HUES48 (cell line): ENCODE results near the gene MPP2.
"Not testable (repeated sequence)": the region's sequence is repeated elsewhere in the genome, so short reads cannot be mapped to it uniquely, and the experiment has no call there.

Source experiments
- H3K27ac ChIP-seq: one replicate; pipeline ENCODE4 v1.7.0; 2013; ENCODE audit warnings: low read depth, low read length, inconsistent platforms
- H3K27me3 ChIP-seq: 2 replicates; pipeline ENCODE4 v1.6.1; 2013; ENCODE audit warnings: mild to moderate bottlenecking, low read length; ENCODE audit not compliant: control insufficient read depth, insufficient read depth
- H3K36me3 ChIP-seq: 2 replicates; pipeline ENCODE4 v1.6.1; 2013; ENCODE audit warnings: low read length; ENCODE audit not compliant: control insufficient read depth, insufficient read depth
- H3K4me1 ChIP-seq: 2 replicates; pipeline ENCODE4 v1.6.1; 2013; ENCODE audit warnings: mild to moderate bottlenecking, low read length; ENCODE audit not compliant: control insufficient read depth, insufficient read depth
- H3K4me3 ChIP-seq: 2 replicates; pipeline ENCODE4 v1.5.1; 2013; ENCODE audit warnings: mild to moderate bottlenecking, low read depth, low read length
- H3K9ac ChIP-seq: 2 replicates; pipeline ENCODE4 v1.6.1; 2013; ENCODE audit warnings: mild to moderate bottlenecking, low read depth, low read length, moderate library complexity
- H3K9me3 ChIP-seq: 2 replicates; pipeline ENCODE4 v1.6.1; 2013; ENCODE audit warnings: low read length; ENCODE audit not compliant: control insufficient read depth, insufficient read depth

The MPP2 gene

DNA sequence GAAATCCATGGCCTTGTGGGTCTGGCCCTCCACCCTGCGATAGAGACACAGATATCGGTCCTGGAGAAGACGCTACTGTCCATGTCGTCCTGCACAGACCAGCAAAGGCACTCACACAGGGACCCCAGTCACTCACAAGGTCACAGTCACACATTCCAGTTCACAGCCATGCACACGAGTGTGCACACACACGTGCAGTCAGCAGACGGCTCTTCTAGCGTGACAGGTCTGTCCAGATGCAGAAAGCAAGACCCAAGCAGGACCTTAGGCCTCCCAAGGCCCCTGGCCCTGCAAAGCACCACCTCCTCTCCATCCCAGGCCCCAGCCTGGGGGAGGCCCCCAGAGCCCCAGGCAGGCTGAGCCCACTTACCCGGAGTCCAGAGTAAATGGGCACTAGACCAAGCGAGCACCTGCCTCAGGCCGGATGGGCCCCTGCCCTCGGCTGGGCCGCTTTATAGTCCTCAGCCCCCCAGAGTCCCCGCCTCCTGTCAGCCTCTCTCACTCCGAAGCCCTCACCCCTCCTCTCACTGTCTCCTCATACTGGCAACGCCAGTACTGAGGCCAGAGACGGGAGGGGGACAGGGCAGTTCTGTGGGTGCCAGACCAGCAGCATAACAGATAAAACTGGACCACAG, 34.8 kb upstream of the MPP2 start, which contains the start of gene PPY:
PPY (minus strand) TSS at position 426 of the 635 bp plus-strand sequence. CDS start 822 bp downstream, outside the sequence.
- Histone ChIP-seq H3K9ac (no peak within 1 kb of the TSS), H3K9me3 (no peaks in the 10 kb centered on the region), H3K27me3 (peaks cover 29% of the 10 kb centered on the region), H3K4me1 (no peaks in the 10 kb centered on the region; the same call in 1 of the 2 replicates), H3K4me3 (no peak within 1 kb of the TSS), H3K27ac (no peak within 1 kb of the TSS), H3K36me3 (no peaks in the 10 kb centered on the region)

DNA sequence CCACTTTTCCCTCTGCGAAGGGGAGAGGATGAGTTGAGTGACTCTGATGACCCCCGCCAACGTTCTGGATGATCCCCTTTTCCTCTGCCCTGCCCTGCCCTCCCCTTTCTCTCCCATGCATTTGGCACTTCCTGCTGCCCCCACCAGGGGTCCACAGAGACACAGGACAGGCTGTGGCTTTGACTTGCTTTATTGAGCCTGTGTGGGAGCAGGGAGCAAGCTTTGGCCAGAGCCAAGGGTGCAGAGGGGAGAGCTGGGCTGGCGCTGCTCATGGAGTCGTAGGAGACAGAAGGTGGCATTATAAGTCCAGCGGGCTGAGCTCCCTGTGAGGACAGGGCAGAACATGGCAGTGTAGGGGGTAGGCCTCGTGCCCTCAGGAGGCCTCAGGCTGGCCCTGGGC, 33.3 kb upstream of the MPP2 start:
- H3K36me3 ChIP-seq = no peaks in the 10 kb centered on the region
- H3K27me3 ChIP-seq = peaks cover 37% of the 10 kb centered on the region
- H3K4me1 ChIP-seq = no peaks in the 10 kb centered on the region; the same call in 1 of the 2 replicates
- H3K9me3 ChIP-seq = no peaks in the 10 kb centered on the region
- H3K4me3 ChIP-seq = no peak overlapping the region
- H3K9ac ChIP-seq = no peak overlapping the region
- H3K27ac ChIP-seq = no peak overlapping the region

DNA sequence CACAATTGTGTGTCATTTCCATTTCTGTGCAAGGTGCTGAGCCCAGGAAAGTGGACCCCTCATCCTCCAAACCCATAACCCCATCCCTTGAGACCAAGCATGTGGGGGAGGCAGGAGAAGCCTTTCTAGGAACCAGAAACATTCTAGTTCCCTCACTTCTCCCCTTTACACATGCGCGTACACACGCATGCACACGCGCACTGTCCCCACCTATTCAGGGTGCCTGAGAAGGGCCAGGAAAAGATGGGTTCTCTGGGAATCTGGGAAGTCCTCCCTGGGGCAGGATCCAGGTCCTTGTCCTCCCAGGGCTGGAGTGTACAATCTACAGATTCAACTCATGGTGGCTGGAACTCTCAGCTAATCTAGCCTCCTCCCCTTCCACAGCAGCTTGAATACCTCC, 32.5 kb upstream of the MPP2 start:
- Histone ChIP-seq H3K9me3 (no peaks in the 10 kb centered on the region), H3K4me1 (no peaks in the 10 kb centered on the region; the same call in 1 of the 2 replicates), H3K36me3 (no peaks in the 10 kb centered on the region), H3K27me3 (peaks cover 37% of the 10 kb centered on the region), H3K4me3 (no peak overlapping the region), H3K9ac (no peak overlapping the region), H3K27ac (no peak overlapping the region)

DNA sequence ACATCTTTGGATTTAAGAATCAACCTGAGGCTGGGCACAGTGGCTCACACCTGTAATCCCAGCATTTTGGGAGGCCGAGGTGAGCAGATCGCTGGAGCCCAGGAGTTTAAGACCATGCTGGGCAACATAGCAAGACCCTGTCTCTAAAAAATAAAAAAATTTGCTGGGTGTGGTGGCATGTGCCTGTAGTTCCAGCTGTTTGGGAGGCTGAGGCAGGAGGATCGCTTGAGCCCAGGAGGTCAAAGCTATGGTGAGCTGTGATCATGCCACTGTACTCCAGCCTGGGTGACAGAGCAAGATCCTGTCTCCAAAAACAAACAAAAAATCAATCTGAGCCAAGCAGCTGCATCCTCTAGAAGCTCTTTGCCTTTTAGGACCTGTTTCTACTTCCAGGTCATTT, 32.1 kb upstream of the MPP2 start:
- not testable (repeated sequence) for H3K27ac ChIP-seq, H3K9me3 ChIP-seq, H3K4me1 ChIP-seq, H3K9ac ChIP-seq, H3K36me3 ChIP-seq, H3K4me3 ChIP-seq
- H3K27me3 ChIP-seq = peaks cover 37% of the 10 kb centered on the region

DNA sequence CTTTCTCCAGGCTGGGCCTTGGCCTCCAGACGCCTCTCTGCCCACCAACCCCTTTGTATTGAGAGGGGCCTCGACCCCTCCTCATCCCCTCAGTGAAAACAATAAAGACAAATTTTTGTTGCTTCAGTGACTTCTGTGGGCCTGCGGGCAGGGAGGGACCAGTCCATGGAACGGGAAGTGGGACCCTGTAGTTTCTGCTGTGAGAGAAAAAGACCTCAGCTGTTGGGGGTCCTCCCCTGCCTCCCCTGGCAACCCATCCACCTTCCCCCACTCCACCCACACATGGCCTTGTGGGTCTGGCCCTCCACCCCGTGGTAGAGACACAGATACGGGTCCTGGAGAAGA, 31.5 kb upstream of the MPP2 start:
- Histone ChIP-seq H3K4me3 (no peak overlapping the region), H3K36me3 (no peaks in the 10 kb centered on the region), H3K27me3 (peaks cover 37% of the 10 kb centered on the region), H3K4me1 (no peaks in the 10 kb centered on the region; the same call in 1 of the 2 replicates), H3K9me3 (no peaks in the 10 kb centered on the region), H3K27ac (no peak overlapping the region), H3K9ac (no peak overlapping the region)

DNA sequence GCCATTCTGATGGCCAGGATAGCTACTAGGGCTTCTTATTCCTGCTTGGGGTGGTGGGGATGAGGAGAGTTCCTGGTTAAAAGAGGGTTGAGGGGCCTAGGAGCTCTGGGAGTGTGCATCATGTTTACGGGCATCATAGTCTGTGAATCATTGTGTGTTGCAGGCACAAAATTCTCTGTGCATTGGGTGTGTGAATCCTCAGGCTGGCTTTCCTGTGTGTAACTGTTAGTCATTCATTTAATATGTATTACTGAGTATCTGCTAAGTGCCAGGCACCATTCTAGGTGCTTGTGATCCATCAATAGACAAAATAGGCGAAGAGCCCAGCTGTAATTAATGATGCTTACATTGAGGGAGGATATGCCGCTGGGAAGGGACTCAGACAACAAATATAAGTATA, 29.1 kb upstream of the MPP2 start:
- H3K27me3 ChIP-seq = peaks cover 37% of the 10 kb centered on the region
- no peaks in the 10 kb centered on the region for H3K9me3 ChIP-seq
- no peaks in the 10 kb centered on the region for H3K4me1 ChIP-seq
- no peak overlapping the region for H3K27ac ChIP-seq
- H3K36me3 ChIP-seq = no peaks in the 10 kb centered on the region
- H3K4me3 ChIP-seq = no peak overlapping the region
- no peak overlapping the region for H3K9ac ChIP-seq

DNA sequence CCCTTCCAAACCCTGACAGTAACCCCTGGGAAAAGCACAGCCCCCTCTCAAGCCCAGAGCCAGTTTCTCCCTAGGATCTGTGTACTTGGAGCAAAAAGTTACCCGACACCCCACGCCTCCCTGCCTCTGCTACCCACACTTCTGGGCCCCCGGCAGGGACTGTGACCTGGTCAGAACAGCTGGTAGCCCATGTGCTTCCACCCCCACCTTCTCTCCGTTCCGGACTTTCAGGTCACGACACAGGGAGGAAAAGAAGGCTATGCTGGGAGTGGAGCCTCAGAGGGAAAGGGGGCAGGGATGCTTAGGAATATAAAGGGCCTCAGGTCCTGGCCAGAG, 28.6 kb upstream of the MPP2 start:
- no peak overlapping the region for H3K27ac ChIP-seq
- no peaks in the 10 kb centered on the region for H3K4me1 ChIP-seq
- H3K9ac ChIP-seq = no peak overlapping the region
- H3K36me3 ChIP-seq = no peaks in the 10 kb centered on the region
- no peak overlapping the region for H3K4me3 ChIP-seq
- H3K27me3 ChIP-seq = peaks cover 37% of the 10 kb centered on the region
- H3K9me3 ChIP-seq = no peaks in the 10 kb centered on the region

DNA sequence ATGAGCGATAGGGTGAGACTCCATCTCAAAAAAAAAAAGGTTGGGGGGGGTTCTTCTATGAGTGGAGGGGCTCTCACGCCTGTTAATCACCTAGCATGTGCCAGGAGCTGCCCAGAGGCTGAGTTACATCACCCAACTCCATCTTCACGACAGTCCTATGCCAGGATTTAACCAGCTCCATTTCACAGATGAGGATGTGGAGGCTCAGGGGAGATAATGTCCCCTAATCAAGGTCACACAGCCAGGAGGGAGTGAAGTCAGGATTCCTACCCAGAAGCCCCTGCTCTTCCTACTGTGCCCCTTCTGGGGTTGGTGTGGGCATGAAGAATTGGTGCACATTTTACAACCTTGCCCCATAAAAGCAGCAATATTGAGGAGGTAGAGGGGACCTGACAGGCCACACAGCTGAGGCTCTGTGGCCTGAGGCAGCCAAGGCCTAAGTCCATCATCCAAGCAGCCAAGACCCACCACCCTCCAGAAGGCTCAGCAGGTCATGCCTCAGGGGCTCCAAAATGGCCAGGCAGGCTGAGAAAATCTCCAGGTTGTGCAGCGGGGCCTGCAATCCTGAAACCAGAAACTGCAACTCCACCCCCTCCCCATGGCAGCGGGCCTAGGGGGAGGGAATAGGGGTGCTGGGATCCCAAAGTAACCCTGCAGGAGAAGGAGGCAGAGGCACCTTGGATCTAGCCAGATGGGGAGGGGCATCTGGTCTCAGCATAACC, 28.0 kb upstream of the MPP2 start:
- Histone ChIP-seq H3K9me3 (no peaks in the 10 kb centered on the region), H3K36me3 (no peaks in the 10 kb centered on the region), H3K4me3 (no peak overlapping the region), H3K9ac (no peak overlapping the region), H3K27me3 (peaks cover 37% of the 10 kb centered on the region), H3K27ac (no peak overlapping the region), H3K4me1 (no peaks in the 10 kb centered on the region)

DNA sequence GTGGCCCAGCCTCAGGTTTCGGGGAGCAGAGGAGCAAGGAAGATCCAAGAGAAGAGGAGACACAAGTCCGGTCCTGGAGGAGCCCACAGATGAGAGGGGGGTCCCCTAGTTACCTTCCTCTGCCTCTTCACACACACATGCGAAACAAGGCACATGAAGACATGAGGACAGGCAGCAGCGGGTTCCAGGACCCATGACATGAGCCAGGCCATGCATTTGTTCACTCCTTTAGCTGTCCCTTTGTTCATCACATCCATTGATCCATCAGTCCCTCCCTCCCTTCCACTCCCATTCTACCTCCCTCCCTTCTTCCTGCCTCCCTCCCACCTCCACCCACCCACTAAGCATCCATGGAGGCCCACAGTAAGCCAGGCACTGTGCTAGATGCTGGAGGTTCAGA, 25.6 kb upstream of the MPP2 start:
- H3K9ac ChIP-seq = no peak overlapping the region
- H3K9me3 ChIP-seq = no peaks in the 10 kb centered on the region
- no peak overlapping the region for H3K27ac ChIP-seq
- peaks cover 27% of the 10 kb centered on the region for H3K27me3 ChIP-seq
- no peaks in the 10 kb centered on the region for H3K4me1 ChIP-seq
- no peak overlapping the region for H3K4me3 ChIP-seq
- H3K36me3 ChIP-seq = no peaks in the 10 kb centered on the region

DNA sequence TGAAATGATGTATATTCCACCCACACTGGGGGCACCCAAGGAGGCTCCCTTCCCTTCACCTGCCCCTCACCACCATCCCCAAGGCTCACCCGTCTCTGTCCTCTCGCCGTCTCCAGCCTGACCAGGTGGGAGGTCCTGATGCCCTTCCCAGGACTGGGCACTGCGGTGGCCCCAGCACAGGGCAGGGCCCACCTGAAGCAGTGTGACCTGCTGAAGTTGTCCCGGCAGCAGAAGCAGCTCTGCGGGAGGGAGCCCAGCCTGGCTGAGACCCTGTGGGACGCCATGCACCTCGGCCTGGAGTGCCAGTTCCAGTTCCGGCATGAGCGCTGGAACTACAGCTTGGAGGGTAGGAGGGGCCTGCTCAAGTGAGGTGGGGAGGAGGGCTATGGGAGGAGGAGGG, 25.0 kb upstream of the MPP2 start:
- no peaks in the 10 kb centered on the region for H3K4me1 ChIP-seq
- H3K36me3 ChIP-seq = no peaks in the 10 kb centered on the region
- H3K27ac ChIP-seq = no peak overlapping the region
- H3K9ac ChIP-seq = no peak overlapping the region
- H3K27me3 ChIP-seq = peaks cover 26% of the 10 kb centered on the region
- H3K4me3 ChIP-seq = no peak overlapping the region
- H3K9me3 ChIP-seq = no peaks in the 10 kb centered on the region

DNA sequence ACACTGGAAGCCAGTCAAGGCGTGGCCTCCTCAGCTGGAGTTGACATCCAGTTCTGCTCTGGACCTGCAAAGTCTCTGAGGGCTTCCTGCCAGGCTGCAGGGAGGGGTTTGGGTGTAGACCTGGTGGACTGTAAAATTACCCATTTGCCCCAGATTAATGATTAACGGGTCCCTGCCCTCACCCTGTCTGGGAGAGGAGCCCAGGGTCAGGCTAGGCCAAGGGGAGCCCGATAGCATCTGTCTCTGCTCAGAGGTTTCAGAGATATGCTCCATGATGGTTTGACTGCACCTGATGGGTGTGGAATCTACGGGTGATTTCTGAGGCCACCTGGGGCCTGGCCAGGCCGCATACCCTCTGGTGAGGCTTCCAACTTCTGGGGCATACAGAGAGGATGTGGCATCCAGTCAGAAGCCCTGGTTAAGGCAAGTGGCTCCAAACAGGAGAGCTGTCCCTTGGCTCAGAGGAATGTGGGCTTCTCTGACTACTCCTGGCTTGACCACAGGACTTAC, 23.8 kb upstream of the MPP2 start:
- H3K9me3 ChIP-seq = no peaks in the 10 kb centered on the region
- no peak overlapping the region for H3K27ac ChIP-seq
- no peaks in the 10 kb centered on the region for H3K4me1 ChIP-seq
- H3K27me3 ChIP-seq = peaks cover 26% of the 10 kb centered on the region
- H3K9ac ChIP-seq = no peak overlapping the region
- no peak overlapping the region for H3K4me3 ChIP-seq
- no peaks in the 10 kb centered on the region for H3K36me3 ChIP-seq
